Smooth muscle cell (in vitro differentiated cells): Measurements from ENCODE around the gene MRPL34. TPM values are rescaled to one million over a fixed set of nuclear protein-coding genes. Genes with fewer than 3 reads are reported as not detected.

Source experiments
- DNase-seq: peaks from one replicate; lab custom pipeline; 2025; ENCODE audit not compliant: unreplicated experiment; lab: John Stamatoyannopoulos, UW
- H2AFZ ChIP-seq: fragments of 200-600 bp; sonication (generic); 2 replicates; pipeline ENCODE4 v1.6.0; 2016; ENCODE audit warnings: antibody characterized with exemption, low read depth, mild to moderate bottlenecking
- H3F3A ChIP-seq: fragments of 200-600 bp; sonication (generic); 2 replicates; pipeline ENCODE4 v1.6.0; 2017; ENCODE audit warnings: antibody characterized with exemption, low read depth
- H3K27ac ChIP-seq: fragments of 200-600 bp; sonication (generic); 2 replicates; pipeline ENCODE4 v1.5.1; 2016; ENCODE audit warnings: low read depth, mild to moderate bottlenecking
- H3K27me3 ChIP-seq: fragments of 200-600 bp; sonication (generic); 2 replicates; pipeline ENCODE4 v1.6.1; 2016; ENCODE audit warnings: low read depth, mild to moderate bottlenecking
- H3K36me3 ChIP-seq: fragments of 200-600 bp; sonication (generic); 2 replicates; pipeline ENCODE4 v1.5.1; 2016; ENCODE audit warnings: low read depth
- H3K4me1 ChIP-seq: fragments of 200-600 bp; sonication (generic); 2 replicates; pipeline ENCODE4 v1.5.1; 2016; ENCODE audit warnings: low read depth
- H3K4me2 ChIP-seq: fragments of 200-600 bp; sonication (generic); 2 replicates; pipeline ENCODE4 v1.6.0; 2016; ENCODE audit warnings: mild to moderate bottlenecking
- H3K4me3 ChIP-seq: fragments of 200-600 bp; sonication (generic); 2 replicates; pipeline ENCODE4 v1.5.1; 2016; ENCODE audit warnings: mild to moderate bottlenecking
- H3K79me2 ChIP-seq: fragments of 200-600 bp; sonication (generic); 2 replicates; pipeline ENCODE4 v1.6.0; 2016; ENCODE audit warnings: low read depth, mild to moderate bottlenecking
- H3K9ac ChIP-seq: fragments of 200-600 bp; sonication (generic); 2 replicates; pipeline ENCODE4 v1.6.0; 2016; ENCODE audit warnings: low read depth
- H3K9me3 ChIP-seq: fragments of 200-600 bp; sonication (generic); replicated peaks from 2 replicates; pipeline ENCODE4 v1.5.1; 2016; ENCODE audit warnings: low read depth
- H4K20me1 ChIP-seq: fragments of 200-600 bp; sonication (generic); 2 replicates; pipeline ENCODE4 v1.6.0; 2016; ENCODE audit warnings: low read depth
- WGBS: methylation state at CpG from one replicate; pipeline ENCODE4 v1.1.7; 2016; ENCODE audit warnings: low lambda C conversion rate; 5-methylcytosine and 5-hydroxymethylcytosine counted together
- polyA plus RNA-seq: library from polyadenylated mRNA; unstranded; fragments of >200 nt; fragmentation: Nextera tagmentation; extraction: Ambion mirVana; gene quantifications from 2 replicates; pipeline ENCODE4 v1.2.1, GENCODE V29; 2016
- total RNA-seq: library from RNA; depleted of rRNA; stranded (reverse); fragments of >200 nt; gene quantifications from 2 replicates; pipeline ENCODE4 v1.2.3, GENCODE V29; 2014
- TF ChIP-seq, protein P1 (sequence below): fragments of 200-600 bp; sonication (generic); IDR thresholded peaks from 2 replicates; pipeline ENCODE4 v1.5.1; 2017; ENCODE audit warnings: borderline replicate concordance, mild to moderate bottlenecking, antibody characterized with exemption; ENCODE audit not compliant: insufficient read depth, poor library complexity, severe bottlenecking

The MRPL34 gene
- total and polyA plus RNA-seq, 2 experiments from 2014 or later = 67.2 to 78.6 TPM

GRCh38 chr19:17286752-17287151 lies 18.9 kb upstream of the MRPL34 start:
- WGBS = 91% methylated on average over 9 of the region's 9 CpGs
- H3K9me3 ChIP-seq = no peaks in the 10 kb centered on the region
- no peak for DNase-seq
- H3K27ac ChIP-seq = no peak overlapping the region
- no peaks in the 10 kb centered on the region for H3K36me3 ChIP-seq
- no peak overlapping the region for H2AFZ ChIP-seq
- H4K20me1 ChIP-seq = no peaks in the 10 kb centered on the region
- no peaks in the 10 kb centered on the region for H3F3A ChIP-seq
- H3K9ac ChIP-seq = no peak overlapping the region
- H3K4me3 ChIP-seq = no peak overlapping the region
- no peaks in the 10 kb centered on the region for H3K4me1 ChIP-seq
- no peaks in the 10 kb centered on the region for H3K27me3 ChIP-seq
- no peaks in the 10 kb centered on the region for H3K79me2 ChIP-seq
- TF ChIP-seq, protein P1, sequence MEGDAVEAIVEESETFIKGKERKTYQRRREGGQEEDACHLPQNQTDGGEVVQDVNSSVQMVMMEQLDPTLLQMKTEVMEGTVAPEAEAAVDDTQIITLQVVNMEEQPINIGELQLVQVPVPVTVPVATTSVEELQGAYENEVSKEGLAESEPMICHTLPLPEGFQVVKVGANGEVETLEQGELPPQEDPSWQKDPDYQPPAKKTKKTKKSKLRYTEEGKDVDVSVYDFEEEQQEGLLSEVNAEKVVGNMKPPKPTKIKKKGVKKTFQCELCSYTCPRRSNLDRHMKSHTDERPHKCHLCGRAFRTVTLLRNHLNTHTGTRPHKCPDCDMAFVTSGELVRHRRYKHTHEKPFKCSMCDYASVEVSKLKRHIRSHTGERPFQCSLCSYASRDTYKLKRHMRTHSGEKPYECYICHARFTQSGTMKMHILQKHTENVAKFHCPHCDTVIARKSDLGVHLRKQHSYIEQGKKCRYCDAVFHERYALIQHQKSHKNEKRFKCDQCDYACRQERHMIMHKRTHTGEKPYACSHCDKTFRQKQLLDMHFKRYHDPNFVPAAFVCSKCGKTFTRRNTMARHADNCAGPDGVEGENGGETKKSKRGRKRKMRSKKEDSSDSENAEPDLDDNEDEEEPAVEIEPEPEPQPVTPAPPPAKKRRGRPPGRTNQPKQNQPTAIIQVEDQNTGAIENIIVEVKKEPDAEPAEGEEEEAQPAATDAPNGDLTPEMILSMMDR = no peak
- no peak overlapping the region for H3K4me2 ChIP-seq

DNA sequence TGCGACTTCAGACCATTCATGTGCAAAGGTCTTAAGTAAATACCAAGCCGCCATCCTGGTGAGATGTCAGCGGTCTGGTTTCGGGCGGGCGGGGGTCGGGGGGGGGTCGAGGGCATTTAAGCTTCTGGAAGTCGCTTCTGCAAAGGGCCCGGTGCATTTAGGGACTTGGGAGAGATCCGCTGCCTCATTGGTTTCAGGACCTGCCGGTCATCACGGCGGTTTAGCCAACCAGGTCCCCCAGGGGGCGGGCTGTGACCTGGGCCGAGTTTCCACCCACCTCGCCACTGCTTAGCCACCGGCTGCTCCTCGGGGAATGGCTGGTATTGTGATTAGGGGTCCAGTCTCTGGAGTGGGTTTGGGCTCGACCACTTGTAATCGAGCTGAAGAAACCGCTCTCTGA lies 16.2 kb upstream of the MRPL34 start:
- TF ChIP-seq, protein P1 = no peak
- H4K20me1 ChIP-seq = no peaks in the 10 kb centered on the region
- DNase-seq = peak; percentile 13
- 16% methylated on average over 19 of the region's 22 CpGs for WGBS
- H3K4me2 ChIP-seq = peak overlapping the region; percentile 78
- H3K36me3 ChIP-seq = no peaks in the 10 kb centered on the region
- H3K4me3 ChIP-seq = peak overlapping the region; percentile 37
- H3K9me3 ChIP-seq = no peaks in the 10 kb centered on the region
- no peak overlapping the region for H2AFZ ChIP-seq
- no peak overlapping the region for H3K9ac ChIP-seq
- H3F3A ChIP-seq = no peaks in the 10 kb centered on the region
- no peaks in the 10 kb centered on the region for H3K27me3 ChIP-seq
- H3K27ac ChIP-seq = no peak overlapping the region
- H3K4me1 ChIP-seq = no peaks in the 10 kb centered on the region
- no peaks in the 10 kb centered on the region for H3K79me2 ChIP-seq

DNA sequence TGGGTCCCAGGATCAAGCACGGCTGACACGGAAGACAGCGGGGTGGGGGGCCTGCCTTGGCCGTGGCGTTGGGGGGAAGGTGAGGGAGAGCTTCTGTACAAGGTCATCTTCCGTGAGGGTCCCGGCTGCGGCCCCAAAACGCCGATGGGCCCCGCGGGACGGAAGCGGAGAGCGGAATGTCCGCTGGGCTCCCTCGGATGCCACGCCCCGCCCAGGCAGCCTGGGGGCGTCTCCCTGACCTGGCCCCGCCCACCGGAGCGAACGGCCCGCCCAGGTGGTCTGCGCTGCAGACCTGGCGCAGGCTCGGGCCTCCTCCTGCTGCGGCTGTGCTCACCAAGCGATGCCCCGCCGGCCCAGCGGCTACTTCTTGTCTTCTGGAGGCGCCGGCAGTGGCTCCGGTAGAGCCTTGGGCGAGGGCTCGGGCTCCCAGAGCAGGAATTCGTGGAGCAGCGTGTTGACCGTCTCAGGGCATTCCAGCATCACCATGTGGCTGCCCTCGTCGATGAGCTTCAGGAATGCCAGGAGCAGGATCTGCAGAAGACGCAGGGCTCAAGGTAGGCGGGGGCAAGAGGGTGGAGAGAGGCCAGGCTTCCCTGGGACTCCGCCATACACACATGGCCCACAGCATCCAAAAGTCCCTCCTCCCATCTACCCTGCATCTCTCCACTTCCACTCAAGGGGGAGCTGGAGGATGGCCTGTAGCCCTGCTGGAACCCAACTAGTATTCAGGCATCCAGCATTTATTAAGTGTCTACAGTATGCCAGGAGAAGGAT lies 13.2 kb upstream of the MRPL34 start:
- Histone ChIP-seq H3K4me1 (no peaks in the 10 kb centered on the region), H3K27ac (peak overlapping the region; percentile 55), H3K79me2 (no peaks in the 10 kb centered on the region), H3K9me3 (no peaks in the 10 kb centered on the region), H3F3A (no peaks in the 10 kb centered on the region), H3K27me3 (no peaks in the 10 kb centered on the region), H3K4me2 (peak overlapping the region; percentile 84), H4K20me1 (no peaks in the 10 kb centered on the region), H3K9ac (no peak overlapping the region), H3K4me3 (peak overlapping the region; percentile 47), H2AFZ (peak overlapping the region; percentile 87), H3K36me3 (no peaks in the 10 kb centered on the region)
- 3% methylated on average over 27 of the region's 46 CpGs for WGBS
- DNase-seq = peak; percentile 70
- TF ChIP-seq, protein P1 = peak; percentile 49

GRCh38 chr19:17293605-17294004 lies 12.1 kb upstream of the MRPL34 start:
- H4K20me1 ChIP-seq = no peaks in the 10 kb centered on the region
- no peaks in the 10 kb centered on the region for H3K79me2 ChIP-seq
- no peaks in the 10 kb centered on the region for H3F3A ChIP-seq
- WGBS = 92% methylated on average over 14 of the region's 14 CpGs
- H3K9me3 ChIP-seq = no peaks in the 10 kb centered on the region
- no peak overlapping the region for H3K27ac ChIP-seq
- no peaks in the 10 kb centered on the region for H3K4me1 ChIP-seq
- no peak overlapping the region for H3K9ac ChIP-seq
- peak overlapping the region; percentile 84 for H3K4me2 ChIP-seq
- no peaks in the 10 kb centered on the region for H3K27me3 ChIP-seq
- H3K4me3 ChIP-seq = no peak overlapping the region
- no peak overlapping the region for H2AFZ ChIP-seq
- TF ChIP-seq, protein P1 = no peak
- DNase-seq = no peak
- no peaks in the 10 kb centered on the region for H3K36me3 ChIP-seq
